HepG2 (cell line): ENCODE measurements around the gene IFITM10.

Source experiments
- BRF2 ChIP-seq: sonication (generic); formaldehyde crosslinking; IDR thresholded peaks from 2 replicates; pipeline ENCODE4 v1.8.1; 2022; ENCODE audit warnings: mild to moderate bottlenecking, missing genetic modification reagents
- CTCF ChIP-seq: sonication (generic); formaldehyde crosslinking; IDR thresholded peaks from 2 replicates; pipeline ENCODE4 v1.5.0; 2020; ENCODE audit warnings: mild to moderate bottlenecking, missing genetic modification reagents, moderate library complexity
- KAT7 ChIP-seq: IDR thresholded peaks from 2 replicates; pipeline ENCODE4 v1.6.1; 2018; ENCODE audit warnings: borderline replicate concordance, missing compliant biosample characterization
- KDM5B ChIP-seq: sonication (generic); formaldehyde crosslinking; IDR thresholded peaks from 2 replicates; pipeline ENCODE4 v1.4.0; 2020; ENCODE audit warnings: missing genetic modification reagents, mild to moderate bottlenecking, borderline replicate concordance
- NR2F1 ChIP-seq, 2 experiments: fragments of 450-650 bp in 1 of 2; formaldehyde crosslinking in 1 of 2; IDR thresholded peaks; 2 replicates each; pipeline versions ENCODE4 v1.5.0 to v1.6.1; 2016 to 2020; ENCODE audit warnings: mild to moderate bottlenecking in 1 of 2, missing compliant biosample characterization in 1 of 2, missing genetic modification reagents in 1 of 2, moderate library complexity in 1 of 2
- PREB ChIP-seq: sonication (generic); formaldehyde crosslinking; IDR thresholded peaks from 2 replicates; pipeline ENCODE4 v1.4.0; 2020; ENCODE audit warnings: missing genetic modification reagents
- REST ChIP-seq, 2 experiments: IDR thresholded peaks; 2 replicates each; pipeline ENCODE4 v1.6.1; 2011 to 2012; ENCODE audit warnings: low read length in 2 of 2, borderline replicate concordance in 1 of 2, low read depth in 1 of 2, mild to moderate bottlenecking in 1 of 2, moderate library complexity in 1 of 2
- TARDBP ChIP-seq: sonication (generic); formaldehyde crosslinking; IDR thresholded peaks from 2 replicates; pipeline ENCODE4 v1.8.0; 2022; ENCODE audit warnings: mild to moderate bottlenecking, missing genetic modification reagents
- ZBTB44 ChIP-seq: sonication (generic); formaldehyde crosslinking; IDR thresholded peaks from 2 replicates; pipeline ENCODE4 v1.4.0; 2020; ENCODE audit warnings: missing genetic modification reagents

- TF ChIP-seq KDM5B (CRISPR knock-in tag) = no peak
- peak in 1 of 2 experiments; percentile 41; a peak in 1 of 4 replicates for TF ChIP-seq REST (IDR thresholded peaks at IDR 0.05; ENCODE audit: borderline replicate concordance in 1 of 2, low read depth in 1 of 2, low read length in 2 of 2)
- TF ChIP-seq ZBTB44 (CRISPR knock-in tag) = no peak
- TF ChIP-seq TARDBP (CRISPR knock-in tag) = no peak
- no peak for TF ChIP-seq BRF2 (CRISPR knock-in tag)
- no peak for TF ChIP-seq CTCF (CRISPR knock-in tag)
- no peak for TF ChIP-seq NR2F1 (CRISPR knock-in tag; IDR thresholded peaks at IDR 0.05)
- TF ChIP-seq KAT7 (CRISPR knock-in tag) = no peak
- TF ChIP-seq PREB (CRISPR knock-in tag) = no peak
These were observed 2.4 kb downstream of the IFITM10 start for GRCh38 chr11:1747753-1748635.
